SH-SY5Y (cell line): ENCODE data around the gene MMP28.

Source experiments
- GATA2 ChIP-seq: IDR thresholded peaks from 2 replicates; pipeline ENCODE4 v1.6.1; 2011; ENCODE audit warnings: mild to moderate bottlenecking, low read depth, low read length
- GATA3 ChIP-seq: IDR thresholded peaks from 2 replicates; pipeline ENCODE4 v1.6.1; 2011; ENCODE audit warnings: low read depth, mild to moderate bottlenecking, low read length, moderate library complexity

Gene MMP28

DNA sequence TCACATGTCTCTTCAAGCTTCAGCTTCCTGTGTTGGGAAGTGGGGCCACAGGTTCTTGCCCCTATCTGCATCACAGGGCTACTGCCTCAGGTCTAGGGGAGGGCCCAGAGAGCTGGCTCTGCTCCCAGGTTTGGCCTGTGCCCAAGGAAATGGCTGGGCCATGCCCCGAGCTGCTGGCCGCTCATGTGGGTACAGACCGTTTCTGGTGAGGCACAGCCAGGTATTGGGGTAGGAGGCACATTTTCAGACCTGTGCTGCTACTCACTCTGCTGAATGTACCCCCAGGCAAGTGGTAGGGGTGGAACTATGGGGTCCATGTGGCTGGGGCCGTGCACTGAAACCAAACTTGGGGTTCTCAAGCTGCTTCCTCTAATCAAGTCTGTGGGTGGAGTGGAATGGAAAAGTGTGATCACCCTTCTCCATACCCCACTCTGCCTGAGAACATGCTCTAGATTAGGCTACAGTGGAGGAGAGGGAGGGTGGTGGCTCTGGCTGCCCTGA, 47.0 kb downstream of the MMP28 start:
- TF ChIP-seq GATA2 (no peak), GATA3 (no peak)

DNA sequence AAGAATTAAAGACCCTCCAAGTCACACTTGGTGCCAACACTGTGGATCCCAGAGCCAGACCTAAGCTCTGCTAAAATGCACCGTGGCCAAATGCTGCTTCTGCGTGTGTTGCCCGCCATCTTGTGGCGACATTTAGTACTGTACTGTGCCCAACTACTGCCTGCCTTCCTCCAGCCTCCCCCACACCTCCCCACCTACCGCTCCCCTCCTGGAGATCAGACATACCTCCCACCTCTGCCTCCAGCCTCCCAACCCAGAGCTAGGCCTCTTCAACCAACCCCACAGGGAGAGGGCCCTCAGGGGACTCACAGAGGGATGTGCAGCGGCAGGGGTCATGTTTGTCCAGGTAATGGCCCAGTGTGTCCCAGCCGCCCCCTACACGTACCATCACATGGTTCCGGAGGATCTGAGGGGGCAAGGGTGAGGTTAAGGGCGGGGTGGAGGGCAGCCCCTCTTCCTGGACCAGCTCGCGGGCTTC, 47.9 kb downstream of the MMP28 start:
- no peak for TF ChIP-seq GATA3
- TF ChIP-seq GATA2 = no peak

DNA sequence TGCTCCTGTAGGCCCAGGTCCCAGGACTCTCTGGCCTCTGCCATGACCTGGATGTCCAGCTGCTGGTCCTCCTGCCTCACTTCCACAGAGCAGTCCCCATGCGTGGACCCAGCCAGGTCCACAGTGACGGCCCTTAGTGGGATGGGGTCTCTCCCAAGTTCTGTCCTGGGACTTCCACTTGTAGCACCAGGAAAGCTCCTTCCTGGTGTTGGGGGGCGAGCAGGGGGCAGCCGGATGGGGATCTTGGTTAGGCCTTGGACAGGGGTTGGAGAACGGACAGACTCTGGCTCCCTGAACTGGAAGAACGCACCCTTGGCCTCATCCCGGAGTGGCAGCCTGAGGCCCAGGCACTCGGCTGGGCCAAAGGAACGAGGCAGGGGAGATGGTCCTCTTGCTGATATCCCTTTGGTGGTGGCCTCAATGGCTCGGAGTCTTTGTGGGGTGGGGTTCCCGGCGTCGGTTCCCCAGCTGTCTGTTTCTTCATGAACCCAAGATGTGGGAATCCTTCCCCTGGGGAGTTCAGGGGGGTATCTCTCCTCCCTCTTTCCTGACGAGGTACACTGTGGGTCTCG, 49.6 kb downstream of the MMP28 start:
- TF ChIP-seq GATA3 = no peak
- no peak for TF ChIP-seq GATA2

DNA sequence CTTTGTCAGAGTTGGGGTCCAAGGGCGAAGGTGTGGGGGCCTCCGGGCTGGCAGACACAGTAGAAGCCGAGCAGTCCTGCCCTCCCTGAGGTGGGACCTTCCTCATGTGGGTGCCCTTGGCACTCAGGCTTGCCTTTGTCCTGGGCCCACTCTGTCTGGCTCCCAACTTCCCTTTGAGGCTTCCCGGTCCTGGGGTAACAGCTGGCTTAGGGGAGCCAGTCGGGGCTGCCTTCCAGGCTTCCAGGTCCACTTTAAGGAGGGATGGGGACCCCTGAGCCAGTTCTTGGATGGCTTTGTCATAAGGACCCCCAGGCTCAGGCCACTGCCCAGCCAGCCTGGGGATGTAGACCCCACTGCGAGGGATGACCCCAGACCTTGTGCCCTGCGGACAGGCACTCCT, 50.2 kb downstream of the MMP28 start:
- TF ChIP-seq GATA2 (no peak), GATA3 (no peak)

DNA sequence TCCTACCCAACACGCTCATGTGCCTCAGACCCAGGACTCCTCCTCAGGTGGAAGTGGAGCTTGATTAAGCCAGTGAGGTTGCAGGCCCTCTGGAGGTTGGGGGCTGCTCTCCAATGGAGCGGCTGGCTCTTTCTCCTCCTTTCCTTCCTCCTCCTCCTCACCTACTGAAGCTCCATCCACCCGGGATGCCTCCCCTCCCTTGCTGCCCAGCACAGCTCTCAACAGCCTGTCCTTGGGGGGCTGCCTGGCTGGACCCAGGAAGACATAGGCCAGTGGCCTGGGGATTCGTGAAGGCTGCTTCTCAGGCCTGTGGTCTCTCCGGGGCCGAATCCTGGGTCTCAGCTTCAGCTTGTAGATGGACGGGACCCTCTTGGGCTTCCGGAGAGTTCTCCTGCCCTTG, 50.6 kb downstream of the MMP28 start:
- TF ChIP-seq GATA3 = no peak
- no peak for TF ChIP-seq GATA2

DNA sequence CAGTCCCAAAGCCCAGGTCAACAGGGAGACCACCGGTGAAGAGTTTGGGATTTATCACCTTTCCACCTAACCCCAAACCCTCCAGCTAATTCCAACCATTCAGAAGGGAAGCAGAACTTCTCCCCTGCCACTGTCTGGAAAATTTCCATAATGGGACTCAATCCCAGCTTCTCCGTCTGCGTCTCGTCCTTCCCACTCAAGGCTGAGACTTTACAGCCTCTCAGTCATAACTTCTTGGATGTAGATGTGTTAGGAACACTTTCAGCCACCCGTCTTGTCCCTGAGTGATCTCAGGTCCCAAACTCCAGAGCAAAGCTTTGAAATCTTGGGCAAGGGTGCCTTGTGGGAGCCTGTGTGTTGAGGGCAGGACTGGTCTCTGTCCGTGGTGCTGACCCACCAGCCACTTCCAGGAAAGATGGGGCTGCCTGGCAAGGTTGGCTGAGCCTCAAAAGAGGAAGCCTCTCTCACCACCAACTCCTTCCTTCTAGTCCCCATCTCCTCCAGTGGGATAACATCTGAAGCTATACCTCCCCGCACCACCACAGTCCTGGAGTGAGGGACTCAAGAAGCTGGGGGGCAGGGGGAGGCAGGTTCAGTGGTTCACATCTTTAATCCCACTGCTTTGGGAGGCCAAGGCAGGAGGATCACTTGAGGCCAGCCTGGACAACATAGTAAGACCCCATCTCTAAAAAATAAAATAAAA, 51.7 kb downstream of the MMP28 start:
- TF ChIP-seq GATA2 = no peak
- TF ChIP-seq GATA3 = no peak

DNA sequence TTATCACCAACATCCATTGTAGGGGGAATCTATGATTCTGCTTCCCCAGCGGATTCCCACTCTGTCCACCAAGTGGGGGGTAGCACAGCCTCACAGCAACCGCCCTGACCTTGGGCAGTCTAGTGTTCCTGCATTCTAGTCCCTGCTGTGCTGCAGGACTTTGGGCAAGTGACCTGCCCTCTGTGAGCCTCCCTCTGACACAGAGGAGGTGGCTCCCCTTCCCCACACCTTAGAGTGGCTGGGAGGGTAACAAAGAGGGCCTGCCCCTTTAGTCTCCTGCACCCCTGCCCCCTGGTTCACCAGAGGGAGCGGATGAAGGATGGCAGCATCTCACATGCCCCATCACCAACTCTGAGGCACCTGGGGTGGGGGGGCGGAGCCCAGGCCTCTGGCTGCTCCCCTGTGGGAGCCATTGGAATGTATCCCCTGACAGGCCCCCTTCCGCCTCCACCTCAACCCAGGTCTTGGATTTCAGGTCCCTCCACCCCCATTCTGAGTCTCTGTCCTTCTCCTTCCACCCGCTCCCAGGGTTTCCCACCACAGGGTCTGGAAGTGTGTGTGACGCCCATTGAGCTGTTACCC, 52.5 kb downstream of the MMP28 start:
- TF ChIP-seq GATA3 (no peak), GATA2 (no peak)

DNA sequence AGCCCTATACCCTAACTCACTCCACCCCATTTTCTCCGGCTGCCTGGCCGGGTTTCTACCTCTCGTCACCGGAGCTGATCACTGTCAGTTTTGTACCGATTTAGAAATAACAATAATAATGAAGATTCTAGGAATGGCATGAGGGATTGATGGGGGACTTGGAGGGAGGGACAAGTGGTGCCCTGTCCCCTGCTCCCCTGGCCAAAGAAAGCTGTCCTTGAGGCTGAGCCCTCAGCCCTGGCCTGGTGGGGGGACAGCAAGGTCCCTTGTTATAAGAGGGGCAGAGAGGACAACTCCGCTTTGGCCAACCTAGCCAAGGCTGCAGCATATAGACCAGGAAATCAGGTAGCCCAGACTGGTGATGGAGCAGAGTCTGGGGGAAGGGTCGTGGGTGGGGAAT, 52.9 kb downstream of the MMP28 start:
- no peak for TF ChIP-seq GATA2
- no peak for TF ChIP-seq GATA3

DNA sequence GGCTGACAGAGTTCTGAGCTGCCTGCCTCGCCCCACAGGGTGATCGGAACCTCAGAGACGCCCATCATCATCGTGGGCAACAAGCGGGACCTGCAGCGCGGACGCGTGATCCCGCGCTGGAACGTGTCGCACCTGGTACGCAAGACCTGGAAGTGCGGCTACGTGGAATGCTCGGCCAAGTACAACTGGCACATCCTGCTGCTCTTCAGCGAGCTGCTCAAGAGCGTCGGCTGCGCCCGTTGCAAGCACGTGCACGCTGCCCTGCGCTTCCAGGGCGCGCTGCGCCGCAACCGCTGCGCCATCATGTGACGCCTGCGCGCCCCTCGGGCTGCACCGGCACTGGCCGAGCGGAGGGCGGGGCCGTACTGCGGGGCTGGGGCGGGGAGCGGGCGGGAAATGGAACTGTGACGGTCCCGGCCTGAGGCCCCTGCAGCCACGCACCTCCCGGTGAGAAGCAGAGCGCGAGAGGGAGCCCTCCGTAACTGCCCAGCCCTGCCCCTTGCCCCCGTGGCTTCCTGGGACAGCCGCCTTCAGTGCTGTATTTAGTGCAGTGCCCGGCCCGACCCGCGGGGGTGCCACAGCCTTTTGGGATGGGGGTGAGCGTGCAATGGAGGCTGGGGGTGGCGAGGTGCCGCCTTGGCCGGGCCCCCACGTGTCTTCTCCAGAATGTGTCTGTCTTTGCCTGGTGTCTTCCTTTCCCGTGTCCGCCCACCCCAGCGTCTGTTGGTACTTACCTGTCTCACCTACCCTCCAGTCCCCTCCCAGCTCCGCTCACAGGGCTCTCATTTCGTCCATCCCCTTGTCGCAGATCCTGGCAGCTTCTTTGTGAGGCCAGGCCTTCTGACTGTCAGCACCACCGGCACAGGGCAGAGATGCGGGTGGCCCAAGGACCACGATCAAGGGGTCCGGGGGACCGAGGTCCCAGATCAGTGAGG, 54.2 kb downstream of the MMP28 start:
- no peak for TF ChIP-seq GATA2
- TF ChIP-seq GATA3 = no peak

DNA sequence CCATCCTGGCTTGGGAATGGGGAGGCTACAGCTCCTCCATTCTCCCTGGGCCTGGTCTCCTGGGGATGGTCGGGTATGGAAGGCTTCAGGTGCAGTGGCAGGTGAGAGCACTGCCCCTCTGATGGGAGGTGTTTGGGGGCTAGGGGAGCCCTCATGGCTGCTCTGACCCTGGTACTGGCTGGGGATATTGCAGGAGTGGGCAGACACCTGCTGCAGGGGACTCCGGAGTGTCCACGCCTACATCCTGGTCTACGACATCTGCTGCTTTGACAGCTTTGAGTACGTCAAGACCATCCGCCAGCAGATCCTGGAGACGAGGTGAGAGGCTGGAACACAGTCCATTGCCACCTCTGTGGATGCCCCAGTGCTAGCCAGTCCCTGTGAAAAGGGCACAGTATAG, 55.2 kb downstream of the MMP28 start:
- no peak for TF ChIP-seq GATA3
- no peak for TF ChIP-seq GATA2

DNA sequence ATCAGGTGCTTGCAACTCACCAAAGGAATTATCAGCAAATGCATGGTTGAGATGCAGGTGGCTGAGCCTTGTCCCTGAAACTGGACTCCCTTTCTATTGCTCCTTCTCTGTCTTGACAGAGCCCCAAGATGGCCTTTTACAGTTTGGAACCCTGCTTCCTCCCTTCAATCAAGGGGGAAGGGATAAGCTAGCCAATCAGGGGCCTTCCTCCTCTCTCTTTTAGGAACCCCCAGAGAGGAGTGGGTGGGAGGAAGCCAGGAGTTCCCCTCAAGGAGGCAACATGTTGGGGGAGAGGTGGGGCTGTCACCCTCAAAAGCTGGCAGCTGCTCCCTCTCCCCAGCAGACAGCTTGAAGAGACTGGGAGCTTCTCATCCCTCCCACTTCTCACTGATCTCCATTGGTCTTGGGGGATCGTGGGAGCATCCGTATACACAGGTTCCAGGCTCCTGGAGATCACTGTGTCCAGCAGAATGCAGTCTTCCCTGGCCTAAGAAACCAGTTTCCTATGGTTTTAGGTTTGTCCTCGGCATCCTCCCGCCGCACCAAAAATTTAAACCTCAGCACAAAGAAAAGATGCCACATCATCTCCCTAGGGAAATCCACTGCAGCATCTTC, 56.8 kb downstream of the MMP28 start:
- TF ChIP-seq GATA3 (no peak), GATA2 (no peak)

DNA sequence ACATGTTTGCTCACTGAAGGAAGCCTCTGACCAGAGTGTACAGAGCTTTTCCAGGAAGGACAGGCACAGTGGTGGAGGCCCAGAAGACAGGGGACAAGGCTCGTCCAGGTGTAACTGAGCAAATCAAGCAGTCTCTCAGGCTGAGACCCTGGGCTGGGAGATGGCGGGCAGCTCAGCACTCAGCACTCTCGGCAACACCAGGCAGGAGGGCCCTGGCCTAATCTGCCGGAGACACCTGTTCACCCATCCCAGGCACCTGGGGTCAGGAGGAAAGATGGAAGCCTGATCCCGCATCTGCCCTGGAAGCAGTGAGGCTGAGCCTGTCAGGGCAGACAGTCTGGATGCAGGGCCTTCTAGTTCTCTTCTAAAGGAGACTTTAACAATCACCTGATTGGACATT, 59.2 kb downstream of the MMP28 start:
- TF ChIP-seq GATA2 (no peak), GATA3 (no peak)

DNA sequence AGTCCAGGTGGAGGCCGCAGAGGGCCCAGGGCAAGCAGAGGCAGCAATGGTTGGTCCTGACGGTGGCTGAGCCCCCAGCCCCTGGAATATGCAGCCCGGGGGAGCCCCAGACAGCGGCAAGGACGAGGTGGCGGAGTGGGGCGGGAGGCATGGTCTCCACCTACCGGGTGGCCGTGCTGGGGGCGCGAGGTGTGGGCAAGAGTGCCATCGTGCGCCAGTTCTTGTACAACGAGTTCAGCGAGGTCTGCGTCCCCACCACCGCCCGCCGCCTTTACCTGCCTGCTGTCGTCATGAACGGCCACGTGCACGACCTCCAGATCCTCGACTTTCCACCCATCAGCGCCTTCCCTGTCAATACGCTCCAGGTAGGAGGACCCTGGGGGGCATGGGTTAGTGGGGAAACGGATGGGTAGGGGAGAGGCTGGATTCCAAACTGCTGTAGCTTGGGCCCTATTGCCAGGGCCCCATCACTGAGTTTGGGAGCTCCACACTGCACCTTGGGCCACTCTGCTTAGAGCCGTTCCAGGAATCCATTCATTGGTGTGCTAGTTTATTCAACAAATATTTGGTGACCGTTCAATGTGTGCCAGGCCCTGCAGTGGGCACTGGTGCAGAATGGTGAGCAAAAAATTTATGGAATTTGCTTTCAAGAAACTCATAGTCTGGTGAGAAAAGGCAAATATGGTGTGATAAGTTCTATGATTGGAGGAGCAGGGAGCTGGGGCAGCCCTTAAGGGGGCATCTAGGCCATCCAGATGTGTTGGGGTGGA, 60.2 kb downstream of the MMP28 start:
- no peak for TF ChIP-seq GATA2
- TF ChIP-seq GATA3 = no peak
